Measurements from ENCODE around the gene ARMC10. TPM values are rescaled to one million over a fixed set of nuclear protein-coding genes. Genes with fewer than 3 reads are reported as not detected.

The ARMC10 gene
- total RNA-seq, 4 donors from 2014 or later: 42.6 to 61.0 (median 48.5) TPM

Other genes with a start within 250 kb of the ARMC10 start
- gene LRRC17, start 162.1 kb upstream of the ARMC10 start, total RNA-seq: 1 to 10 TPM; 1.7 to 9.0 (median 2.6) TPM
- 1 to 10 TPM in 3 of 4 donors, under 1 TPM in 1; 0.20 to 3.5 (median 1.8) TPM for gene FBXL13, start 344 bp upstream of the ARMC10 start, total RNA-seq
- 10 to 100 TPM; 10.2 to 22.8 (median 15.4) TPM for gene NAPEPLD, start 74.0 kb downstream of the ARMC10 start, total RNA-seq
- 10 to 100 TPM; 31.8 to 44.3 (median 41.1) TPM for gene PMPCB, start 222.3 kb downstream of the ARMC10 start, total RNA-seq

All from tibial nerve (tissue), 4 donors.